Ramos (cell line): ENCODE measurements around the gene ALOX15.
"Not testable (repeated sequence)": the region's sequence is repeated elsewhere in the genome, so short reads cannot be mapped to it uniquely, and the experiment has no call there.

ENCODE experiments used
- in situ Hi-C: fragments of 300-500 bp; cut with MboI; formaldehyde crosslinking; loops from one replicate; pipeline ENCODE4 v1.14.3; 2022; ENCODE audit warnings: low sequenced_read_pairs; ENCODE audit not compliant: unreplicated experiment

The ALOX15 gene

DNA sequence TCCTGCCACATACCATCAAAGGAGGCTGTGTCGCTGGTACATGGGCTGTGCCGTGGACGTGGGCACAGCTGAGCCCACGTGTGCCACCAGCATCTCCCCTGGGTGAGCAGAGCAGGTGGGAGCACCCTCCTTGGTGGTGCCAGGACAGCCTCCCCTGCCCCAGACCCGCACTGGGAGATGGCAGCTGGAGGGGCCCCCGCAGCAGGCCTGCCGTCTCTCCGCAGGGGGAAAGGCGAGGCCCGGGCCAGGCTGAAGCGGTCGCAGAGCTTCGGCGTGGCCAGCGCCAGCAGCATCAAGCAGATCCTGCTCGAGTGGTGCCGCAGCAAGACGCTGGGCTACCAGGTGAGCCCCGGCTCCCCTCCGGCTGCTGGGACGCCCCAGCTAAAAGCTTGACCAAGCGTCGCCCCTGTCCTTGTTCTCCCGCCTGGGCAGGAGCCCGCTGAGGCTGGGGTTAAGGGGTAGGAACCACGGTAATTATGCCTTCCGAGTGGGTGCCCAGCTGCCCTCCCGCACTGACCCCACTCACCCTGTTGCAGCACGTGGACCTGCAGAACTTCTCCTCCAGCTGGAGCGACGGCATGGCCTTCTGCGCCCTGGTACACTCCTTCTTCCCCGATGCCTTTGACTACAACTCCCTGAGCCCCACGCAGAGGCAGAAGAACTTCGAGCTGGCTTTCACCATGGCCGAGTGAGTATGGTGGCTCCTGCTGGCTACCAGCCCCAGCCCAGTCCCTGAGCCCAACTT lies 44.7 kb downstream of the ALOX15 start:
- in situ Hi-C loops = no loop called here

DNA sequence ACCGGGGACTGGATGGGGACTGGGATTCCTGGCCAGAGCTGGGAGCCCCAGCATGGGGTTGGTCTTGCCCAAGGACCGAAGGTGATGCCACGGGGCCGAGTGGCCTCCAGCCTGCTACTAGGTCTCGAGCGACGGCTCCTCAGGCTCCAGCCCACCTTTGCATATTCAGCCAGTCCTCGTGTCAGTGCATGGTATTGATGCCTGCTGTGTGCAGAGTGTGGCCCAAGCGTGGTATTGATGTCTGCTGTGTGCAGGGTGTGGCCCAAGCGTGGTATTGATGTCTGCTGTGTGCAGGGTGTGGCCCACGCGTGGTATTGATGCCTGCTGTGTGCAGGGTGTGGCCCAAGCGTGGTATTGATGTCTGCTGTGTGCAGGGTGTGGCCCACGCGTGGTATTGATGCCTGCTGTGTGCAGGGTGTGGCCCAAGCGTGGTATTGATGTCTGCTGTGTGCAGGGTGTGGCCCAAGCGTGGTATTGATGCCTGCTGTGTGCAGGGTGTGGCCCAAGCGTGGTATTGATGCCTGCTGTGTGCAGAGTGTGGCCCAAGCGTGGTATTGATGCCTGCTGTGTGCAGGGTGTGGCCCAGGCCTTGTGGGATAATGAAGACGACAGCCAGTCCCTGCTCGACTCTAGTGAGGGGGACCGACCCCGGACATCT lies 45.7 kb downstream of the ALOX15 start:
- in situ Hi-C loops = not testable (repeated sequence)

GRCh38 chr17:4594931-4595684 lies 46.4 kb downstream of the ALOX15 start:
- in situ Hi-C loops = no loop called here

DNA sequence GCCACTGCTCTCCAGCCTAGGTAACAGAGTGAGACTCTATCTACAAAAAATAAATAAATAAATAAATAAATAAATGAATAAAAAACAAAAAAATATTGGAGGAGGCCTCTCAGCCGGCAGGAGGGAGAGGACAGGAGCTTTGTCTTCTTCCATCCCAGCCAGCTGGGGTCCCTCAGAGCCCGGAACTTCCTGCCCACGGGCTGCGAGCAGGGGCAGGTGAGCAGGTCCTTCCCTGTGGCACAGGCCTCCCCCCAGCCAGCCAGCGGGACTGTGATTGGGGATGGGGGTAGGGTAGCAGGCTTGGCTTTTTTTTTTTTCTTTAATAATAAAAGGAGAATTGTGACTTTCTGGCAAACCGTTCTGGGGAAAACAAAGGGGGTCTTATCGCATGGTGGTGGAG lies 47.1 kb downstream of the ALOX15 start:
- in situ Hi-C loops = no loop called here

- in situ Hi-C loops = no loop called here
These were observed 48.5 kb downstream of the ALOX15 start for GRCh38 chr17:4593021-4593421.

- in situ Hi-C loops = no loop called here
These were observed 49.1 kb downstream of the ALOX15 start for GRCh38 chr17:4592240-4593005.

DNA sequence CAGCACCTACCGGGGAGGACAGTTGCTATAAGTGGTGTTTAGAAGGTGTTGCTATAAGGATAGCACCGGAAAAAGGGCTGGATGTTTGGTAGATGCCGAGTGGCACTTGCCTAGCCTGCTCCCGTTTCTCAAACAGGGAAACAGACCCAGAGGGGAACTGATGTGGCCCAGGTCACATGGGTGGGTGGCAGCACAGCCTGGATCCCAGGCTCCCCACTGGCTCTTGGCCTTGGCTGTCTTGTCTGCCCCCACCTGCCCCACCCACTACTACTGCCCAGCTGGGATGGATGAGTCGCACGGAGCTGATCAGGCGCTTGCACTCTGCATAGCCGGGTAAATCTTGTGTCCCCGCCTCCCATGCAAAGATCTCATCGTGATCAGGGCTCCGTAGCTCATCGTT lies 49.9 kb downstream of the ALOX15 start:
- in situ Hi-C loops = no loop called here

DNA sequence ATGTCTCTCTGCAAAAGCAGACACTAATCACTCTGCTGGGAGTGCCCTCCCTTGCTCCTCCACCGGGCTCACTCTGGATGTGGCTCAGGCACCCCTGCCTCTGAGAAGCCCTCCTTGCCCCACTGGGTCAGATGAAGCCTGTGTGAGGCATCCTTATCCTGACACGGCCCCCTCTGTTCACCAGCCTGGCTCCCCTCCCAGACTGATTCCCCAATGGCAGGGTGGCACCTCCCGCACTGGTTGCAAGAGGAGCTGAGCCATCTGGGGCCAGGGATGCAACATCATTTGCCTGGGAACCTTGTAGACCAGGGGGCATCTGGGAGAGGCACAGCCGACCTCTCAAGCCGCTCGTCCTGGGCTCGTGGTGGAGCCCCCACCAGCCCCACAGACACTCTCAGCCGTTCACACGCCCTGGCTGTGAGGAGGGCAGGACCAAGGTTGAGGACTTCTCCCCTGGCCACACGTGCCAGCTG lies 50.5 kb downstream of the ALOX15 start:
- in situ Hi-C loops = no loop called here

- in situ Hi-C loops = not testable (repeated sequence)
These were observed 51.4 kb downstream of the ALOX15 start for GRCh38 chr17:4590042-4590441.

- in situ Hi-C loops = loop anchor here (10.0 kb wide), 1 partner anchor 296 kb away; no protein-coding TSS in a partner anchor
These were observed 52.4 kb downstream of the ALOX15 start for GRCh38 chr17:4588898-4589625.

- in situ Hi-C loops = loop anchor here (10.0 kb wide), 1 partner anchor 296 kb away; no protein-coding TSS in a partner anchor
These were observed 53.1 kb downstream of the ALOX15 start for GRCh38 chr17:4588391-4588790.

DNA sequence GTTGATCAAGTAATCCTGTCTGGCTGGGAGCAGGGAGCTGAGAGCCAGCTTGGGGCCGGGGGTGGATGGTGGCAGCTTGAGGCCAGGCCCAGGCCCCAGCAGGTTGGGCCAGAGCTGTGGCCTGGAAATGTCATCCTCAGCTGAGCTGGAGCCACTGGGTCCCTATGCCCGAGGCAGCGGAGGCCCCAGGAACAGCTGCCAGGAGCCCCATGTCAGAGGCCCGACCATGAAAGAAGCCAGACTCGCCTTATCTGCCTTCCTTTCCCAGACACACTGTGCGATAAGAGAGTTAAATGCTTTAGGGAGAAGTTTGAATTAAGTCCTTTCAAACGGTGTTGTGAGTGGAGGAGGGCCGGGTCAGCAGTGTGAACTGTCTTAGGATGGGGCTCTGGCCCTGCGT lies 53.7 kb downstream of the ALOX15 start:
- in situ Hi-C loops = loop anchor here (10.0 kb wide), 1 partner anchor 297 kb away; no protein-coding TSS in a partner anchor

- in situ Hi-C loops = loop anchor here (10.0 kb wide), 1 partner anchor 298 kb away; no protein-coding TSS in a partner anchor
These were observed 54.3 kb downstream of the ALOX15 start for GRCh38 chr17:4587195-4587594.

DNA sequence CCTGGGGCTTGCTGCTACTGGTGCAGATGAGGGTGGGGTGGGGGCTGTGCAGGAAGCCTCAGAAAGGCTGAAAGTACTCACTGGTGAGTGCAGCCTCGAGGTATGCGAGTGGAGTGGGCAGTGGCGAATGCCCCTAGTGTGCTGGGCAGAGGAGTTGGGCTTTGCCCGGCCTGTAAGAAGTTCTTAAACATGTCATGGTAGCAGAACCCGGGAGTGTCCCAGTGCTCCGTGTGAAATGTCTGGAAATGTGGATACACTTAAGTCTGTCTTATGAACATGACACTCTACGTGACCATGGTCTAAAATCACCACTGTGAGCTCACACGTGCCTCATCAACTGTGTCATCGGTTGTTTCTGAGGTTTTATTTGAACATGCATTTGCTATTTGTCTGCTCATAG lies 55.4 kb downstream of the ALOX15 start:
- in situ Hi-C loops = loop anchor here (10.0 kb wide), 1 partner anchor 299 kb away; no protein-coding TSS in a partner anchor

GRCh38 chr17:4585638-4585994 lies 55.9 kb downstream of the ALOX15 start:
- in situ Hi-C loops = loop anchor here (10.0 kb wide), 1 partner anchor 299 kb away; no protein-coding TSS in a partner anchor

GRCh38 chr17:4584917-4585637 lies 56.4 kb downstream of the ALOX15 start:
- in situ Hi-C loops = loop anchor here (10.0 kb wide), 1 partner anchor 300 kb away; no protein-coding TSS in a partner anchor

- in situ Hi-C loops = loop anchor here (10.0 kb wide), 1 partner anchor 300 kb away; no protein-coding TSS in a partner anchor
These were observed 57.2 kb downstream of the ALOX15 start, which contains the start of gene SMTNL2 for GRCh38 chr17:4584101-4584916. Gene SMTNL2, plus strand, starts transcription at chr17:4584529. Its CDS starts 77 bp downstream, at chr17:4584606.

GRCh38 chr17:4583782-4584100 lies 57.7 kb downstream of the ALOX15 start:
- in situ Hi-C loops = loop anchor here (10.0 kb wide), 1 partner anchor 301 kb away; no protein-coding TSS in a partner anchor
